Body of pancreas (tissue), 4 donors: Measurements from ENCODE around the gene IQCE. TPM values are rescaled to one million over a fixed set of nuclear protein-coding genes. Genes with fewer than 3 reads are reported as not detected.
"Not testable (repeated sequence)": the region's sequence is repeated elsewhere in the genome, so short reads cannot be mapped to it uniquely, and the experiment has no call there.

Experiments
- ATAC-seq: fragments of 150-250 bp; one replicate; pipeline ENCODE4 v1.9.1; 2016
- DNase-seq, 4 donors: peaks; one replicate each; pipeline ENCODE4 v3.0.0-alpha.2; 2019
- H3K27ac ChIP-seq, 4 donors: fragments of 200-600 bp; sonication (generic); 1 replicate in 3 of 4; 2 replicates in 1 of 4; pipeline versions ENCODE4 v1.5.1 to v1.6.1; 2016 to 2019; ENCODE audit warnings: mild to moderate bottlenecking in 1 of 4, mixed read lengths in 1 of 4, moderate library complexity in 1 of 4
- H3K27me3 ChIP-seq, 2 donors: fragments of 200-600 bp; sonication (generic); one replicate each; pipeline ENCODE4 v1.6.0; 2016; ENCODE audit warnings: mild to moderate bottlenecking in 1 of 2
- H3K36me3 ChIP-seq, 2 donors: fragments of 200-600 bp; sonication (generic); replicated peaks in 1 of 2; 2 replicates each; pipeline ENCODE4 v1.5.1; 2016; ENCODE audit warnings: low read depth in 2 of 2; ENCODE audit not compliant: insufficient read depth in 1 of 2
- H3K4me1 ChIP-seq: fragments of 200-600 bp; sonication (generic); one replicate; pipeline ENCODE4 v1.6.0; 2016
- H3K4me3 ChIP-seq, 2 donors: fragments of 200-600 bp; sonication (generic); 1 replicate in 1 of 2; 2 replicates in 1 of 2; pipeline ENCODE4 v1.5.1; 2016 to 2019
- H3K9me3 ChIP-seq, 3 donors: fragments of 200-600 bp; sonication (generic); 1 replicate in 2 of 3; 2 replicates in 1 of 3; pipeline ENCODE4 v1.5.1; 2016
- POLR2A ChIP-seq, 3 donors: fragments of 450-650 bp; IDR thresholded peaks; one replicate each; pipeline ENCODE4 v1.6.1; 2016; ENCODE audit warnings: antibody characterized with exemption in 3 of 3, mild to moderate bottlenecking in 2 of 3
- WGBS, 2 donors: methylation state at CpG; one replicate each; pipeline ENCODE4 v1.1.5; 2017; 5-methylcytosine and 5-hydroxymethylcytosine counted together
- intact Hi-C: fragments of 100-400 bp; cut with DNase I; formaldehyde crosslinking; loops from one replicate; pipeline ENCODE4 v1.15.1; 2023
- total RNA-seq, 2 donors: library from RNA; depleted of rRNA; stranded (reverse); fragments of >200 nt; gene quantifications; one replicate each; pipeline ENCODE4 v1.1.0, GENCODE V29; 2016
- TF ChIP-seq, protein P1 (sequence below), 7 experiments: fragments of 450-650 bp in 4 of 7; fragments of 200-600 bp in 3 of 7; sonication (generic) in 3 of 7; IDR thresholded peaks; one replicate each; pipeline ENCODE4 v1.5.1; 2016 to 2019; ENCODE audit warnings: antibody characterized with exemption in 7 of 7

The IQCE gene
- total RNA-seq, 2 donors from 2014 or later: 7.8 to 73.2 TPM

DNA sequence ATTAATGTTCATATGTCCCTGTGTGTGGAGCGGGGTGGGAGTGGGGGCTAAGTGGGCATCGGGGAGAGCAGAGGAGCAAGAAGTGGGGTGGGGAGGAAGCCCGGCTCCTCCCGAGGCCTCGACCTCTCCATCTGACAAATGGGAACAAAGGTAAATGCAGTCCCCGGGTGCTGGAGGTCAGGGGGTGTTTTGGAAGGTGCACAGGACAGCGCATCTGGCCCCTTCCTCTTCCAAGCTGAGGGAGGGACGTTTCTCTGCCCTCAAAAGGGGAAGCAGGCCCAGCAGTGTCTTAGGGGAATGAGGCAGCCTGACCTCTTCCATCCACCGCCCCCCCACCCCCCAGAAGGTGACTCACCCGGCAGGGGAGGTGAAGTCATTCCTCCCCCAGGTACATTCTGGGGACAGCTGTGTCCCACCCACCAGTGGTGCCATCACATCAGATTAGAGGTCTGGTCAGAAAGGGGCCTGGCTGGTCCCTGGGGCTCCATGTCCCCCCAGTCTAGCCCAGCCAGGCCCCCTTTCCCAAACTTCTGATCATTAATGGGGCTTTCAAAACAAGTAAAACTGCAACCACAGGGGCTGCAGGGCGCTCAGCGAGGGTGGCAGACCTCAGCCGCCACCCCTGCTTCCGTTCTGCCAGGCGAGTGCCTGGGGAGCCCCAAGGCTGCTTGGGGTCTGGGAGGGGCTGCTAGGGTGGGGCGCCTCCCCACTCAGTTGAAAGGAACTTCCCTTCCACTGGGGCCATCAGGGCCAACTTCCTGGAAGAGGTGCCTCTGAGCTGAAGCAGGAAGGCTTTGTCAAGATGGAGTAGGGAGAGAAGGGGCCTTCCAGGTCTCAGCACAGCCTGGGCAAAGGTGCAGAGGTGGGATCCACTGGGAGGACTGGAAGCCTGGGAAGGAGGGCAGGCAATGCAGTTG lies 28.4 kb upstream of the IQCE start:
- intact Hi-C loops: no loop called here
- 50 to 84% methylated on average over 9 to 15 of the region's 16 CpGs for WGBS, 2 donors
- H3K4me3 ChIP-seq: no peak overlapping the region
- peak; percentile 17 for ATAC-seq
- DNase-seq: peak; percentile 50 to 67 (median 59)
- H3K36me3 ChIP-seq: no peaks in the 10 kb centered on the region
- TF ChIP-seq POLR2A (IDR thresholded peaks at IDR 0.05): no peak
- TF ChIP-seq, protein P1, sequence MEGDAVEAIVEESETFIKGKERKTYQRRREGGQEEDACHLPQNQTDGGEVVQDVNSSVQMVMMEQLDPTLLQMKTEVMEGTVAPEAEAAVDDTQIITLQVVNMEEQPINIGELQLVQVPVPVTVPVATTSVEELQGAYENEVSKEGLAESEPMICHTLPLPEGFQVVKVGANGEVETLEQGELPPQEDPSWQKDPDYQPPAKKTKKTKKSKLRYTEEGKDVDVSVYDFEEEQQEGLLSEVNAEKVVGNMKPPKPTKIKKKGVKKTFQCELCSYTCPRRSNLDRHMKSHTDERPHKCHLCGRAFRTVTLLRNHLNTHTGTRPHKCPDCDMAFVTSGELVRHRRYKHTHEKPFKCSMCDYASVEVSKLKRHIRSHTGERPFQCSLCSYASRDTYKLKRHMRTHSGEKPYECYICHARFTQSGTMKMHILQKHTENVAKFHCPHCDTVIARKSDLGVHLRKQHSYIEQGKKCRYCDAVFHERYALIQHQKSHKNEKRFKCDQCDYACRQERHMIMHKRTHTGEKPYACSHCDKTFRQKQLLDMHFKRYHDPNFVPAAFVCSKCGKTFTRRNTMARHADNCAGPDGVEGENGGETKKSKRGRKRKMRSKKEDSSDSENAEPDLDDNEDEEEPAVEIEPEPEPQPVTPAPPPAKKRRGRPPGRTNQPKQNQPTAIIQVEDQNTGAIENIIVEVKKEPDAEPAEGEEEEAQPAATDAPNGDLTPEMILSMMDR (IDR thresholded peaks at IDR 0.05): no peak
- H3K27ac ChIP-seq: peak overlapping the region; percentile 72 to 96 (median 90)
- peaks cover 64% of the 10 kb centered on the region for H3K4me1 ChIP-seq
- no peaks in the 10 kb centered on the region for H3K27me3 ChIP-seq
- no peaks in the 10 kb centered on the region for H3K9me3 ChIP-seq

DNA sequence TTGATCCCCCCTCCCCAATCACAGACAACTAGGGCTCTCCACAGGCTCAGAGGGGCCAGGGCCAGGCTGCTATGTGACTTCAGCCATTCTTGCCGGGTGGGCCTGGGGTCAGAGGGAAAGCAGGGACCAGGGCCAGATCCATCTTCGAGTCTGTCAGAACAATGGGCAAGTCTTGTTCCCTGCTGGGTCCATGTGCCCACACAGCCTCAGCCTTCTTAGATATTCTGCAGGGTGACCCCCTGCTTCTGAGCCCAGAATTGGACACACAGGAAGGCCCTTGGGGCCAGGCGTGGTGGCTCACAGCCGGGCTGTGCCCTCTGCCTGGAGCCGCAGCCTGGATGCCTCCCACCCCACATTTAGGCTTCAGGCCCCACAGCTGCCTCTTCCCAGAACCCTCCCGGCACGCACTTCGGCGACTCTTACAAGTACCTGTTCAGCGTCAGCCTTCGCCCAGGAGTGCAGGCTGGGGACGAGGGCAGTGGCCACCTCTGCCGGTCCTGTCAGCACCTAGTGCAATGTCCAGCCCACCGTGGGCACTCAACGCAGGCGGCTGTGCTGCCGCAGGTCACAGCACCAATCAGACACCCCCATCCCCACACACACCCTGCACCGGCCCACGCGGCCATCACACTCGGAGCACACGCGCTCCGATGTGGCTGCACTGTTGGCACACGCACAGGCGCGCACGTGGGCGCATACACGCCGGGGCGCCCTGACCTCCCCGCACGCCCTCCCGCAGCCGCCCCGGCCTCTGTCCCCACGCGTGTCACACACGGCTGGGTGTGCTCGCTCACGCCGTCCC lies 27.6 kb upstream of the IQCE start:
- Histone ChIP-seq H3K27ac (peak overlapping the region; percentile 72 to 96 (median 90)), H3K4me1 (peaks cover 55% of the 10 kb centered on the region)
- H3K4me3 ChIP-seq, H3K9me3 ChIP-seq, intact Hi-C loops, H3K27me3 ChIP-seq, H3K36me3 ChIP-seq: not testable (repeated sequence)
- 27% methylated on average over 38 of the region's 43 CpGs; no CpG with 5 or more reads in 1 of the 2 donors for WGBS, 2 donors
- DNase-seq: peak in 3 of 4 donors; percentile 49 to 69 (median 65)
- peak in 1 of 3 donors; percentile 37 for TF ChIP-seq POLR2A (IDR thresholded peaks at IDR 0.05)
- ATAC-seq: peak; percentile 29

- H3K4me3 ChIP-seq, H3K36me3 ChIP-seq, intact Hi-C loops, H3K27me3 ChIP-seq, H3K9me3 ChIP-seq: not testable (repeated sequence)
- Histone ChIP-seq H3K27ac (peak overlapping the region; percentile 72 to 96 (median 90)), H3K4me1 (peaks cover 49% of the 10 kb centered on the region)
- WGBS, 2 donors: 11 to 34% methylated on average over 7 to 13 of the region's 17 CpGs
- ATAC-seq (peak; percentile 47), DNase-seq (peak in 2 of 4 donors; percentile 50)
Observed at GRCh38 chr7:2531796-2532110, 27.0 kb upstream of the IQCE start.

GRCh38 chr7:2532199-2532772 lies 26.5 kb upstream of the IQCE start:
- H3K4me3 ChIP-seq, H3K9me3 ChIP-seq, ATAC-seq, H3K27ac ChIP-seq, H3K36me3 ChIP-seq, intact Hi-C loops, H3K27me3 ChIP-seq: not testable (repeated sequence)
- peaks cover 44% of the 10 kb centered on the region for H3K4me1 ChIP-seq
- 66 to 76% methylated on average over 6 to 15 of the region's 15 CpGs for WGBS, 2 donors
- peak in 1 of 4 donors; percentile 21 for DNase-seq

- H3K27me3 ChIP-seq, H3K9me3 ChIP-seq, ATAC-seq, intact Hi-C loops, H3K4me3 ChIP-seq, H3K36me3 ChIP-seq, H3K27ac ChIP-seq: not testable (repeated sequence)
- WGBS, 2 donors: 66% methylated on average over 7 of the region's 8 CpGs; no CpG with 5 or more reads in 1 of the 2 donors
- peak in 1 of 4 donors; percentile 21 for DNase-seq
- peaks cover 39% of the 10 kb centered on the region for H3K4me1 ChIP-seq
Observed at GRCh38 chr7:2532816-2533215, 26.0 kb upstream of the IQCE start.

DNA sequence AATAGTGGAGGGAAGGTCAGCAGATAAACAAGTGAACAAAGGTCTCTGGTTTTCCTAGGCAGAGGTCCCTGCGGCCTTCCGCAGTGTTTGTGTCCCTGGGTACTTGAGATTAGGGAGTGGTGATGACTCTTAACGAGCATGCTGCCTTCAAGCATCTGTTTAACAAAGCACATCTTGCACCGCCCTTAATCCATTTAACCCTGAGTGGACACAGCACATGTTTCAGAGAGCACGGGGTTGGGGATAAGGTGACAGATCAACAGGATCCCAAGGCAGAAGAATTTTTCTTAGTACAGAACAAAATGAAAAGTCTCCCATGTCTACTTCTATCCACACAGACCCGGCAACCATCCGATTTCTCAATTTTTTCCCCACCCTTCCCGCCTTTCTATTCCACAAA lies 25.2 kb upstream of the IQCE start:
- peaks cover 31% of the 10 kb centered on the region for H3K4me1 ChIP-seq
- ATAC-seq, H3K4me3 ChIP-seq, intact Hi-C loops, H3K9me3 ChIP-seq, H3K36me3 ChIP-seq, DNase-seq, H3K27ac ChIP-seq, H3K27me3 ChIP-seq: not testable (repeated sequence)
- 35 to 51% methylated on average over 3 to 5 of the region's 8 CpGs for WGBS, 2 donors

DNA sequence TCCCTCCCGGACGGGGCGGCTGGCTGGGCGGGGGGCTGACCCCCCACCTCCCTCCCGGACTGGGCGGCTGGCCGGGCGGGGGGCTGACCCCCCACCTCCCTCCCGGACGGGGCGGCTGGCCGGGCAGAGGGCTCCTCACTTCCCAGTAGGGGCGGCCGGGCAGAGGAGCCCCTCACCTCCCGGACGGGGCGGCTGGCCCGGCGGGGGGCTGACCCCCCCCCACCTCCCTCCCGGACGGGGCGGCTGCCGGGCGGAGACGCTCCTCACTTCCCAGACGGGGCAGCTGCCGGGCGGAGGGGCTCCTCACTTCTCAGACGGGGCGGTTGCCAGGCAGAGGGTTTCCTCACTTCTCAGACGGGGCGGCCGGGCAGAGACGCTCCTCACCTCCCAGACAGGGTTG lies 24.6 kb upstream of the IQCE start:
- H3K36me3 ChIP-seq, intact Hi-C loops, H3K4me3 ChIP-seq, ATAC-seq, H3K9me3 ChIP-seq, H3K27me3 ChIP-seq, DNase-seq, H3K27ac ChIP-seq: not testable (repeated sequence)
- WGBS, 2 donors: 93% methylated on average over 3 of the region's 34 CpGs; no CpG with 5 or more reads in 1 of the 2 donors
- H3K4me1 ChIP-seq: peaks cover 25% of the 10 kb centered on the region

- ATAC-seq, H3K4me3 ChIP-seq, H3K4me1 ChIP-seq, H3K9me3 ChIP-seq, H3K36me3 ChIP-seq, DNase-seq, intact Hi-C loops, H3K27me3 ChIP-seq, H3K27ac ChIP-seq: not testable (repeated sequence)
- 37 to 68% methylated on average over 2 to 17 of the region's 19 CpGs for WGBS, 2 donors
Observed at GRCh38 chr7:2535872-2536627, 22.7 kb upstream of the IQCE start.
